ENCODE measurements around the gene RNASE4.

The RNASE4 gene

GRCh38 chr14:20745571-20746358 lies 61.4 kb downstream of the RNASE4 start, which contains the start of gene EDDM3A:
Gene EDDM3A, plus strand, starts transcription at chr14:20745887. Its CDS starts 1,694 bp downstream, at chr14:20747581.
- no peak for DNase-seq (ENCODE audit: low spot score)

GRCh38 chr14:20746566-20746965 lies 62.2 kb downstream of the RNASE4 start:
- DNase-seq (ENCODE audit: low spot score), result no peak

GRCh38 chr14:20748439-20748838 lies 64.1 kb downstream of the RNASE4 start:
- no peak for DNase-seq (ENCODE audit: low spot score)

GRCh38 chr14:20750194-20750593 lies 65.8 kb downstream of the RNASE4 start:
- no peak for DNase-seq (ENCODE audit: low spot score)

Measured in germinal center (tissue), 1 donor.